Breast epithelium (tissue), 4 donors: Measurements from ENCODE around the gene MMP10. TPM values are rescaled to one million over a fixed set of nuclear protein-coding genes. Genes with fewer than 3 reads are reported as not detected.

Experiments used
- DNase-seq, 2 donors: peaks; one replicate each; pipeline ENCODE4 v3.0.0-alpha.2; 2019; ENCODE audit warnings: low spot score in 2 of 2
- H3K27ac ChIP-seq, 2 donors: fragments of 200-600 bp; sonication (generic) in 1 of 2; one replicate each; pipeline ENCODE4 v1.5.1; 2016 to 2019; ENCODE audit warnings: mild to moderate bottlenecking in 1 of 2
- H3K27me3 ChIP-seq, 2 donors: fragments of 200-600 bp; sonication (generic) in 1 of 2; one replicate each; pipeline versions ENCODE4 v1.5.1 to v1.6.0; 2017 to 2019; ENCODE audit warnings: control low read depth in 1 of 2, mild to moderate bottlenecking in 1 of 2
- H3K36me3 ChIP-seq: fragments of 200-600 bp; one replicate; pipeline ENCODE4 v1.5.1; 2019
- H3K4me1 ChIP-seq, 2 donors: fragments of 200-600 bp; sonication (generic); one replicate each; pipeline ENCODE4 v1.5.1; 2016 to 2019; ENCODE audit warnings: control low read depth in 1 of 2
- H3K4me3 ChIP-seq, 3 donors: fragments of 200-600 bp; sonication (generic); 1 replicate in 2 of 3; 2 replicates in 1 of 3; pipeline ENCODE4 v1.5.1; 2016 to 2019; ENCODE audit warnings: mild to moderate bottlenecking in 3 of 3, moderate library complexity in 2 of 3
- H3K9me3 ChIP-seq, 2 donors: fragments of 200-600 bp; sonication (generic) in 1 of 2; one replicate each; pipeline ENCODE4 v1.5.1; 2016 to 2019; ENCODE audit warnings: control low read depth in 1 of 2
- POLR2A ChIP-seq: fragments of 450-650 bp; IDR thresholded peaks from one replicate; pipeline ENCODE4 v1.6.1; 2016; ENCODE audit warnings: antibody characterized with exemption, mild to moderate bottlenecking, moderate library complexity
- POLR2AphosphoS5 ChIP-seq, 3 donors: sonication (generic); formaldehyde crosslinking; IDR thresholded peaks; one replicate each; pipeline ENCODE4 v1.6.1; 2017; ENCODE audit warnings: antibody characterized with exemption in 3 of 3
- intact Hi-C: fragments of 100-400 bp; cut with DNase I; formaldehyde crosslinking; loops from one replicate; pipeline ENCODE4 v1.15.1; 2023; ENCODE audit warnings: low total_unique reads
- total RNA-seq, 3 donors: library from RNA; depleted of rRNA; stranded (reverse); fragments of >200 nt; gene quantifications; one replicate each; pipeline ENCODE4 v1.1.0, GENCODE V29; 2016
- TF ChIP-seq, protein P1 (sequence below), 3 donors: fragments of 450-650 bp; IDR thresholded peaks; one replicate each; pipeline ENCODE4 v1.5.1; 2016 to 2017; ENCODE audit warnings: antibody characterized with exemption in 3 of 3, mild to moderate bottlenecking in 3 of 3, moderate library complexity in 3 of 3

MMP10 gene
- total RNA-seq, 3 donors from 2014 or later: 0.66 TPM; not detected in 2

DNA sequence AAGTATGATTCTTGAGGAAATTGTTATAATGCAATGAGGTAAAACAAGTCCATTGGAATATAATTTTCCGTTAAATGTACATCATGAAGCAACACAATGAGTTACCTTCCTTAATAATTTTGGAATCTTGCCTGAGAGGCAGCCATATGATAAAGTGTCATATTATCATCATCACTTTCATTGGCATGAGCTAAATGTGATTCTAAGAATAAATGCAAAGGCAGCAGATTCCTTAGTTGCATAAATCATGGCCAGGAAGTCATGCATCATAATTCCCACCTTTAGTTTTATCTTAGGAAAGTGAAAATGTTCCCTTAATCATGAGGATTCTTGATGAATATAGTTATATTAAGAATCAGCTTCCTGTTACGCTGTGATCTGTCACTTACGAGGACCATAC lies 31.8 kb upstream of the MMP10 start:
- Histone ChIP-seq H3K4me3 (no peak overlapping the region), H3K36me3 (no peaks in the 10 kb centered on the region), H3K4me1 (no peaks in the 10 kb centered on the region), H3K27me3 (no peaks in the 10 kb centered on the region), H3K9me3 (no peaks in the 10 kb centered on the region), H3K27ac (no peak overlapping the region)
- intact Hi-C loops: no loop called here
- no peak for DNase-seq
- TF ChIP-seq POLR2A (no peak), POLR2AphosphoS5 (IDR thresholded peaks at IDR 0.05) (no peak)
- TF ChIP-seq, protein P1, sequence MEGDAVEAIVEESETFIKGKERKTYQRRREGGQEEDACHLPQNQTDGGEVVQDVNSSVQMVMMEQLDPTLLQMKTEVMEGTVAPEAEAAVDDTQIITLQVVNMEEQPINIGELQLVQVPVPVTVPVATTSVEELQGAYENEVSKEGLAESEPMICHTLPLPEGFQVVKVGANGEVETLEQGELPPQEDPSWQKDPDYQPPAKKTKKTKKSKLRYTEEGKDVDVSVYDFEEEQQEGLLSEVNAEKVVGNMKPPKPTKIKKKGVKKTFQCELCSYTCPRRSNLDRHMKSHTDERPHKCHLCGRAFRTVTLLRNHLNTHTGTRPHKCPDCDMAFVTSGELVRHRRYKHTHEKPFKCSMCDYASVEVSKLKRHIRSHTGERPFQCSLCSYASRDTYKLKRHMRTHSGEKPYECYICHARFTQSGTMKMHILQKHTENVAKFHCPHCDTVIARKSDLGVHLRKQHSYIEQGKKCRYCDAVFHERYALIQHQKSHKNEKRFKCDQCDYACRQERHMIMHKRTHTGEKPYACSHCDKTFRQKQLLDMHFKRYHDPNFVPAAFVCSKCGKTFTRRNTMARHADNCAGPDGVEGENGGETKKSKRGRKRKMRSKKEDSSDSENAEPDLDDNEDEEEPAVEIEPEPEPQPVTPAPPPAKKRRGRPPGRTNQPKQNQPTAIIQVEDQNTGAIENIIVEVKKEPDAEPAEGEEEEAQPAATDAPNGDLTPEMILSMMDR (IDR thresholded peaks at IDR 0.05): no peak

DNA sequence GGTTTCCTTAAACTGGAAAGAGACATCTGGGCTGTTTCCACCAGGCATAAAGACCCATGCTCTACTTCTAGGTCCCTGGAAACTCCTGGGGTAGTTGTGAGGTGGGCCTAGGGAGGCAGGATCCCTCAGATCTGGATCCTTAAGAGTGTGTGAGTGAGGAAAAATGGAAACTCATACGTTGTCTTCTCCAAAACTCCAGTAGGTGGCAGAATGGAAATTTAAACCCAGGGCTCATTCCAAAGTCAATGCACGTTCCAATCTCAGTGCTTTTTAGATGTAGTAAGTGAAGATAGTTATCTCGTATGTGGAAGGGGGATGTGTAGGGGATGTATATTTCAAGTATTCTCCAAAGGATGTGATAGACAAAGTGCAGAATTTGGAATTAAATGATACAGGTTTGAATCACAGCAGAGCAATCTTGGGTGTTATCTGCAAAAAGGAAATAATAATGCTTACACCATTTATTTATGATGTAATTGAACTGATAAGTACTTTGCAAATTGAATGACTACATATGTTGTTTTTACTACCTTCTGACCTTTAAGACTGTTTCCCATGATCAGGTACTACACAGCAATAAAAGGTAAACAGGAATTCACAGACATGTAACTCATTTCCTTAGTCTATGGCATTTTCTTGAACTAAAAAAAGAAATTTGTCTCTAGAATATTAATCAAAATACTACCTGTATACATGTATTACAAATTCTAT lies 30.7 kb upstream of the MMP10 start:
- intact Hi-C loops: no loop called here
- H3K27ac ChIP-seq: no peak overlapping the region
- no peak overlapping the region for H3K4me3 ChIP-seq
- H3K9me3 ChIP-seq: no peaks in the 10 kb centered on the region
- H3K27me3 ChIP-seq: no peaks in the 10 kb centered on the region
- no peak for DNase-seq
- H3K4me1 ChIP-seq: no peaks in the 10 kb centered on the region
- H3K36me3 ChIP-seq: no peaks in the 10 kb centered on the region
- TF ChIP-seq, protein P1 (IDR thresholded peaks at IDR 0.05): peak in 1 of 3 donors; percentile 36
- no peak for TF ChIP-seq POLR2AphosphoS5 (IDR thresholded peaks at IDR 0.05)

DNA sequence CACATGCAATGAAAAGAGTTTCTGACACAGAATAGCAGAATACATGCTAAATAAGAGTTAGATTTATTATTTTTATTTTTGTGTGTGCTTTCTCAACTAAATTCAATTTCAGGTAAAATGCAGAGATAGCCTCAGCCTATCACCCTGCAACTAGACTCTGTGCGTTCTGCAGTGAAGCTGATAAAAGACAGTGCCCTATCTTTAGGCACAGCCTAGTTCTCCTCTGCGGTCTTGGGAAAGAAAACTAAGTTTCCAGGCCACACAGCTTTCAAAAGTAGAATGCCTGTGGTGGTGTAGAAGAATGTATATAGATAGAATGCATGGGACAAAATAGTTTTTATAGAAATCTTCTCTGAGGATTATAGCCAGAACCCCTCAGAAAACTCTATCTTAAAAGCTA lies 29.5 kb upstream of the MMP10 start:
- Histone ChIP-seq H3K27ac (no peak overlapping the region), H3K4me1 (no peaks in the 10 kb centered on the region), H3K36me3 (no peaks in the 10 kb centered on the region), H3K9me3 (no peaks in the 10 kb centered on the region), H3K27me3 (no peaks in the 10 kb centered on the region), H3K4me3 (no peak overlapping the region)
- no peak for DNase-seq
- TF ChIP-seq POLR2AphosphoS5 (IDR thresholded peaks at IDR 0.05) (no peak), POLR2A (no peak)
- TF ChIP-seq, protein P1 (IDR thresholded peaks at IDR 0.05): no peak
- intact Hi-C loops: no loop called here

DNA sequence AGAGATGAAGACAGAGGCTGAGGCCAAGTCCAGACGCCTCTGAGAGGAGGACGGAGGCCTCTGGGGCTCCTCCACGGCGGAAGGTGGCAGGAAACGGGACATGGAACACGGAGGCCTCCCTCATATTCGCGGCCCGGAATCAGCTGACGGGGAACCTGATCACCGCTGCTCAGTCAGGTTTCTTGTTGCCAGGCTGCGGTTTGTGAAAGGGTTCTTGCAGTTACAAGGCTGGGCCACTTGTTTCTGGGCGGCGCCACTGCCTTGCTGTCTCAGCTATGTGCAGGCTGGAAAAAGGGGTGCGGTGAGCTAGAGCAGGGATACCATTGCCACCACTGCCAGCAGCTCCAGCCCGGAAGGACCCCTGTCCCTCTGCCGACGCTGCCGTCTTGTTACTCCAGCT lies 27.5 kb upstream of the MMP10 start:
- no peak for DNase-seq
- Histone ChIP-seq H3K36me3 (no peaks in the 10 kb centered on the region), H3K9me3 (no peaks in the 10 kb centered on the region), H3K4me1 (no peaks in the 10 kb centered on the region), H3K4me3 (no peak overlapping the region), H3K27me3 (no peaks in the 10 kb centered on the region), H3K27ac (no peak overlapping the region)
- TF ChIP-seq POLR2A (no peak), POLR2AphosphoS5 (IDR thresholded peaks at IDR 0.05) (no peak)
- TF ChIP-seq, protein P1 (IDR thresholded peaks at IDR 0.05): no peak
- intact Hi-C loops: no loop called here

DNA sequence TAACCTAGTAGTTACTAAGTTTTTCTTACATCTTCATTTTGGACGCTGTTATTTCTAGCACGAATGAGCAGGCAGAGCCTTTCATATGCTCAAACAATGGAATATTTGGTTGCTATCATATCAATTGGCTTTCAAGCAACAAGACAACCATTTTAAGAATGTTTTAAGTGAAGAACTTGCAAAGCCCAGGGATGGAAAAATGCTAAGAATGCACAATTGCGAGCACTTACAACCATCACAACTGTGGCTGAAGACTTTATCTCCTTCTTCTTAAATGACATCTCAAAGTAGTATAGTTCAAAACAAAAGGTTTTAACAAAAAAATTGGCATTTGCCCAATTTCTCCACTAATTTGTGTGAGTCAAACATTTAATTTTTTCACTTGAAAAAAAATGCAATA lies 25.9 kb upstream of the MMP10 start:
- TF ChIP-seq POLR2A (no peak), POLR2AphosphoS5 (IDR thresholded peaks at IDR 0.05) (no peak)
- TF ChIP-seq, protein P1 (IDR thresholded peaks at IDR 0.05): no peak
- Histone ChIP-seq H3K27ac (no peak overlapping the region), H3K27me3 (no peaks in the 10 kb centered on the region), H3K4me3 (no peak overlapping the region), H3K9me3 (no peaks in the 10 kb centered on the region), H3K36me3 (no peaks in the 10 kb centered on the region), H3K4me1 (no peaks in the 10 kb centered on the region)
- no peak for DNase-seq
- intact Hi-C loops: no loop called here
